GM19099 (cell line): Measurements from ENCODE around the gene PLA2G15.

Experiments used
- POLR2A ChIP-seq: IDR thresholded peaks from 3 replicates; pipeline ENCODE4 v1.6.1; 2011; ENCODE audit warnings: low read depth; ENCODE audit not compliant: insufficient read length; ENCODE audit errors: extremely low read depth

PLA2G15 gene

DNA sequence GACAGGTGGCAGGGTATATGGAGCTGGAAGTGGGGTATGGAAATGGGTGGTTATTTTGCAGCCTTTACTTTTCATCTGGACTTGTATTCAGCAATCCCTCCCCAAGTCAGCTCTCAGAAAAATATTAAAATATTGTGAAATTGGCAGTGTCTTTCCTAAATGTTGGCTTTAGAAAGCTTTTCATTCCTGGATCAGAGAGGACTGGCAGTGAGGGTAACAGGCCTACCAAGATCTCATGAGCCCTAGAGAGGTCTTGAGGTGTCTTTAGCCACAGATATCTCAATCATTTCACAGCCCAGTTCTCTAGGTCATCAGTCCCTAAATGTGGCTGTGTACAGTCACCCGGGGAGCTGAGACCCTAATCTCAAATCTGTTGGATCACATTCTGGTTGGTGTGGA, 43.1 kb downstream of the PLA2G15 start:
- no peak for TF ChIP-seq POLR2A

DNA sequence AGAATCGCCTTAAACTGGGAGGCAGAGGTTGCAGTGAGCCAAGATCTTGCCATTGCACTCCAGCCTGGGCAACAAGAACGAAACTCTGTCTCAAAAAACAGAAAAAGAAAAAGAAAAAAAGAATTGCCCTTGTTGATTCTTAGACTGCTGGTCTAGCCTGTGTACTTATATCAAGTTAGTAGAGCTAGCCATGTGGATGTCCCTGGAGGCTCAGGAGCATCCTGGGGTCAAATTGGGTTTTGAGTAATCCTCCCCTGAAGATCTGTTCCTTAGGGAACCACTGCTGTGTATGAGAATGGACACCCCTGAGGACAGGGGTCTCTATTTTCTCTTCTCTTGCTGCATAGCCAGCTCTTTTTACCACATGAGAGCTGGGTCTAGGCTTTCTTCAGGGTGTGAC, 44.0 kb downstream of the PLA2G15 start:
- no peak for TF ChIP-seq POLR2A

GRCh38 chr16:68289621-68290329, 44.6 kb downstream of the PLA2G15 start:
- no peak for TF ChIP-seq POLR2A

DNA sequence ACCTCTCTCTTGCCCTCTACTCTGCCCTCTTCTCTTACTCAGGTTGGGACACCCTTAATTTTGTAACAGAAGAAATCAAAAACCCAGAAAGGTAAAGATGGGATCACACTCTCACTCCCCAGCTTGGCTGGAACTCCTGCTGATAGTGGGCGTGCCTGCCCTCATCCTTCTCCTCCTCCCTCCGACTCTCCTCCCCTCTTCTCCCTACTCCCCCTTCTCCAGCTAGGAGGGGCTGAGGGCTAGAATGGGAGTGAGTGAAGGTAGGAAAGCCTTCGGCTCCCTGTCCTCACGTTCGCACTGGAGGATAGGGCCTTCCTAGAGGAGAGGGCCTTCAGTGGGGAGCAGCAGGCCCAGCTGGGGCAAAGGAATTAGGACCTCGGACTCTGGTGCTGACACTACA, 45.3 kb downstream of the PLA2G15 start:
- no peak for TF ChIP-seq POLR2A

DNA sequence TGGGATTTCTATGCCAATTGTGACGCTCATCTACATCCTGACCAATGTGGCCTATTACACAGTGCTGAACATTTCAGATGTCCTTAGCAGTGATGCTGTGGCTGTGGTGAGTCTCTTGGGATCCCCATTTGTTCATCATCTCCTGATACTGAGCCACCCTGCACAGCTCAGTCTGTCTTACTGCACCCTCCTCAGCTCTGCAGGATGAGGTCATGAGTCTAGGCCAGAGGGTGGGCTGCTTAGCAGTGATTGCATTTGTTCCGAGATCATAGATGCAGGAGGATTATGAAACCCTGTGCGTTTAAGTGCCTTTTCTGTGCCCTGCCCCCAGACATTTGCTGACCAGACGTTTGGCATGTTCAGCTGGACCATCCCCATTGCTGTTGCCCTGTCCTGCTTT, 46.1 kb downstream of the PLA2G15 start:
- TF ChIP-seq POLR2A: no peak

DNA sequence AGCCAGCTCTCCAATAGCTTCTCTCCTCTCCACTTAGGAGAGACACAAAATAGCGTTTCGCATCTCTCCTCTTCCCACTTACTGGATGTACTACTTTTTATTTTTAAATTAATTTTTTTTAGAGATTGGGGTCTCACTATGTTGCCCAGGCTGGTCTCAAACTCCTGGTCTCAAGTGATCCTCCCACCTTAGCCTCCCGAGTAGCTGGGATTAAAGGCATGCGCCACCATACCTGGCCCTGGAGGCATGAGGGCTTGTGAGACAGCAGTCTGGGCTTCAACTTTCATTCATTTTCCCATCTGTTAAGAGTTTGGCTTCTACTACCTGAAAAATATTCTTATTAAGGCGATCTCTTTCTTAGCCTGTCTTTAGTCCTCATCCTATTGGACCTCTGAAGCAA, 47.3 kb downstream of the PLA2G15 start:
- TF ChIP-seq POLR2A: no peak

DNA sequence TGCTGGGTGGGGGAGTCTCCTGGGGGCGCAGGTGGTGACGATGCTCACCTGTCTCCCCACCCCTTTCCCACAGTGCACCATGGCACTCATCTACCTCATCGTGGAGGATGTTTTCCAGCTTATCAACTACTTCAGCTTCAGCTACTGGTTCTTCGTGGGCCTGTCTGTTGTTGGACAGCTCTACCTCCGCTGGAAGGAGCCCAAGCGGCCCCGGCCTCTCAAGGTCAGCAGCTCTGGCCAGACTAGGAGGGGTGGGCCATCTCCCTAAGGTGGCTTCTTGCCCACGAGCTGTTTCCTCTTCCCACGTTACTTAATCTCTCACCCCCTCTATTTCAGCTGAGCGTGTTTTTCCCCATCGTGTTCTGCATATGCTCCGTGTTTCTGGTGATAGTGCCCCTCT, 51.1 kb downstream of the PLA2G15 start:
- TF ChIP-seq POLR2A: no peak

GRCh38 chr16:68296693-68297092, 51.5 kb downstream of the PLA2G15 start:
- TF ChIP-seq POLR2A: no peak

DNA sequence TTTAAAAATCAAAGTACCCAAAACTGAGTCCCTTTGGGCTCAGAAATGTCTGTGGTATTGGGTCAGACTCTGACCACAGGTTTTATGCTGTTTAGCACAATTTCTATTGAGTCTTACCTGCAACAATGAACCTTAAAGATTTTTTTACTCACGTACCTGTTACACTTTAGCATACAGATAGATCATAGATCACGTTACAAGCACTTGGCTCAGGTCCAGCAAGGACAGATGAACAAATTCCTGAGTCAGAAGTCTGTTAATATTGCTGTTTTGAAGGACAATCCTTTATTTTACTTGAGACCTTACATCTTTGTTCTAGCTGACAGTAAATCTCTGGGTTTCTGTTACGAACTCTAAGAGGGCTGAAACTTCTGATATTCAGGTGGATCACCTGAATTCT, 52.7 kb downstream of the PLA2G15 start:
- TF ChIP-seq POLR2A: no peak

DNA sequence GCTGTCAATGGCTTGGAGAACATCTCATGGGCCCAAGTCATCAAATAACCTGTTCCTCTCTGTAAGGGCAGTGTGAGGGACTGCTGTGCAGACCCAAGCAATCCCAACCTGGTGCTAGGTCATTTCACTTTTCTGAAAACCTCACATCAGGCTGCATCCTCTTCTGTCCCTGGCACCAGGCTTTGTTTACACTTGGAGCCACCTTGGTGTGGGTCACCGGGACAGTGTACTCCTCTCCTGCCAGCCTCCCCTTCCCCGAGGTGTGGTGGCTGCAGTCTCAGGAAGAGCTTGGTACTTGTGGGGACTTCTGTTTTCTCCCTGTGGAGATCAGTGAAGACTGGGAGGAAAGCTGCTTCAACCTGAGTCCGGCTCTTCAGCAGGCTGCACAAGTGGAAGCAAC, 53.1 kb downstream of the PLA2G15 start:
- no peak for TF ChIP-seq POLR2A

DNA sequence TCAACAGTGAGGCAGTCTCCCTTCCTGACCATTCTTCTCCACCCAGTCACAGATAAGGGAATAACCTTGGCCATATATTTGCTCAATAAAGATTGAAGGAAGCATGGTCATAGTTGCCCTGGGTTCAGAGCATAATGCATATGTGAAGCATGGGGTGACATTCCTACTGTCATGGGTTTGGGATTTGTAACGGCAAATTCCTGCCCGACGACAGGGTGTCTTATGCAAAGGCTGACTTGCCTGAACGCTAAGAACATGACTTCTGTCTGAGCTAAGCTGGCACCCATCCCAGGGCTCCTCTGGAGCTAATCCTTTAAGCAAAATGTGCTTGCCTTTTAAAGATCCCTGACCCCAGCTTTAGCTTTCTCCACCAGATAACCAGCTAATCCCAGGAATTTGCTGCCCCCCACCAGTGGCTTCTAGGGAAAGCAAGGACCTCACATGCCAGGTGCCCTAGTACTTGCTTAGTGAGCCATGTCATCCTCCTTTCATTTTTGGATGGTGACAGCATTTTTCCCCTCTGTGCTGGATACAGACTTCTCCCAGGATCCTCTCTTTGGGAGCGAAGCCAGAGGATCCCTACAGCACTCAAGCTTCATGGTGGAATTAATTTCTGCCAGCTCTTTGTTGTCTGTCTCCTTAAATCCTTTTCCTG, 53.9 kb downstream of the PLA2G15 start:
- no peak for TF ChIP-seq POLR2A

DNA sequence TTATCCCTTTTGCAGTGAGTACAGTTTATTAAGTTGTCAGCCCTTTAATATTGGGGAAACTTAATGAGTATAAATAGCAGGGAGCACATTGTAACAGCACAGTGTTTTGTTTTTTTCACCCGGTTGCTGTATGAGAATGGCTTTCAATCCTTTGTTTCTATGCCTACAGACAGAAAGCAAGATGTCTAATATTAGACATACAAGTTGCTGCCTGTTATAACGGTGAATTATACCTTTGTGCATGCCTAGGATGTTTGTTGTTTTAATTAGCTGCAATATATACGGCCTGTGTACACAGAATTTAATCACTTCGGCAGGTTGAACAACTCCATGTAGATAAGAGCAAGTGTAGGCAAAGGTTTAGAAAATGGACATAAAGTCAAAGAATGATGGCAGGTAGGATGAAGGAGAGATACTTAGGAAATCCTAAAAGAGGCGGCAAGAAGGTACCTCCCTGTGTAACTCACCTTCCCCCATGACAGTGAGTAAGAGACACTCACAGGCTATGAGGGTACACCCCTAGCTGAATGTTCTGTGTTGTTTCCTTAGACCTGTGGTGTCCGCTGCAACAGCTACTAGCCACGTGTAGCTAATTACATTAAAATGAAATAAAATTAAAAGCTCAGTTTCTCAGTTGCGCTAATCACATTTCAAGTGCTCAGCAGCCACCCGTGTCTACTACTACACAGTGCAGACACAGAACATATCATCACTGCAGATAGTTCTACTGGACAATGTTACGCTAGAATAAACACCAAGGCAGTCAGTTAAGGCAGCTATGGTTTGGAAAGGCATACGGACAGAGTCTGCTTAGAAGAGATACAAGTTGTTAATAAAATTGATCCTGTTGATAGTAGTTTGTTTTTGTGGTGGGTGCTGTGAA, 54.6 kb downstream of the PLA2G15 start:
- TF ChIP-seq POLR2A: no peak

DNA sequence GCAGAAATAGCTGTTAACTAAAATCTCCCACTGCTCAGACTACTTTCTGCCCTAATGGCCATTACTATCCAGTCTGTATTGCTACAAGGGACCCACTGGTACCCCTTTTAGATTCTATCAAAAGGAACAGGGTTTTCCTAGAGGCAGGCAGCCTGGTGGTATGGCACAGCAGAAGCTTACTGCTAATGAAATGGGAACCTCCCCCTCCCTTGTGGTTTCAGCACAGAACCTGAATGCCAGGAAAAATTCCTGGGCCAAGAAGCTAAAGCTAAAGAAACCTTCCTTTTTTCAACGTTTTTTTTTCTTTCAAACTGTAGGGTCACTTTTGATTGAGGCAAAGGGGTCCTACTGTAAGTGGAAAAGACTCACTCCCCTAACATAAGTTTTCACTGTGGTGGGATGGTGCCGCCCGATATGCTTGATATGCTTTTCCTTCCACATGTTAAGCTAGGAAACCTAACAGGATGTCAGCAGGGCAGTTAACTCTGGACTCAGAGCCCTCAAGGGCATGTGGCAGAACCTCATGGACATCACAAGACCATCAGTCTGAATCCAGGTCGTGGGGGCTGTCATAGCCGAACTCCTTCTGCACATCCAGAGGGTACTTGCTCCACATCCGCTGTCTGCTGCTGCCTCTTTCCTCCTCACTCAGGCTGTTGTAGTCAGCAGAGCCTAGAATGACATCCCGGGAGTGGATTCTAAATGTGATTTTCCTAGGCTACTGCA, 55.7 kb downstream of the PLA2G15 start:
- no peak for TF ChIP-seq POLR2A

- TF ChIP-seq POLR2A: no peak
Observed at GRCh38 chr16:68306633-68307032, 61.5 kb downstream of the PLA2G15 start.

DNA sequence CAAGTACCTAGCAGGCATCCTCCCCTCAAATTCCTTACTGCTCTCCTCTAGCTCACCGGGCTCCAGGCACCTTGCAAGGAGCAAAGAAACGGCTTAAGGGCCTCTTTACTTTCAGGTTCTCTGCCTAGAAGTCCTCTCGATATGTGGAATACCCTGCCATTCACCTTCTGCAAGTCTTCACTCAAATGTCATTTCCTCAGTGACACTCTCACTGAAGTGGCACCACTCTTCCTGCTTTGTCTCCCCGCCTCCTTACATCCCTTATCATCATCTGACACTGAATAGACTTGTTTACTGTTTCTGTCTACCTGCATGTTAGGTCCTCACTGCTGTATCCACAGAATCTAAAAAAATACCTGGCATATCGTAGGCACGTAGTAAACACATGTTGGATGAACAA, 64.6 kb downstream of the PLA2G15 start:
- no peak for TF ChIP-seq POLR2A
